ENCODE results near the gene SPRR2G.

DNA sequence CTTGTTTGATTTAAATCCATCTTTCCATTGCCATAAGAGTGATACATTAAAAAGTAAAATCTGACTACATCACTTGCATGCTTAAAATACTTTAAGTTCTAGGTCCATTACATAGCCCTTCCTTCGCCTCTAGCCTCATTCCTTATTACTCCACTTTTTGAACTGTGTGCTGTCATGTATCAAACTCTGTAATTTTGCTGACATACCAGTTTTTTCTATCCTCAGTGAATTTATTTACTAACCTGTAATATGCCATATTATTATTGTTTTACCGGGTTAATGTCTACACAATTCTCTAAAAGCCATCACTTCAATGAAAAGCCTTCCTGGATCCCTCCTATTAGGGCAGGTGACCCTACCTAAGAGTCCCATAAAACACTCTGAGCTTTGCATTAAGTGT lies 4.9 kb upstream of the SPRR2G start:
- TF ChIP-seq POLR2AphosphoS5 (IDR thresholded peaks at IDR 0.05; ENCODE audit: borderline replicate concordance, low read depth, low read length) (no peak), EZH2 (IDR thresholded peaks at IDR 0.05) (no peak), FOXP2 (optimal IDR thresholded peaks at IDR 0.05; ENCODE audit: control extremely low read depth, extremely low read length, insufficient read depth) (no peak)

Measured in SK-N-MC (cell line).